SU-DHL-6 (cell line): ENCODE measurements around the gene PET100.

Experiments
- H2AFZ ChIP-seq: fragments of 200-600 bp; sonication (generic); 2 replicates; pipeline ENCODE4 v1.6.1; 2014; ENCODE audit warnings: low read depth, mild to moderate bottlenecking, moderate library complexity, mixed read lengths, antibody characterized with exemption, low read length; ENCODE audit not compliant: severe bottlenecking
- H3F3A ChIP-seq: fragments of 200-600 bp; shearing (Covaris generic); 2 replicates; pipeline ENCODE4 v1.6.0; 2016; ENCODE audit warnings: antibody characterized with exemption, mild to moderate bottlenecking; ENCODE audit not compliant: insufficient read depth
- H3K27ac ChIP-seq: fragments of 200-600 bp; sonication (generic); 2 replicates; pipeline ENCODE4 v1.5.1; 2016; ENCODE audit warnings: low read depth, mild to moderate bottlenecking, low read length, moderate library complexity, mixed read lengths
- H3K27me3 ChIP-seq: fragments of 200-600 bp; sonication (generic), shearing (Covaris generic); 2 replicates; pipeline ENCODE4 v1.6.0; 2014; ENCODE audit warnings: mild to moderate bottlenecking, low read length
- H3K36me3 ChIP-seq: fragments of 200-600 bp; sonication (generic); 2 replicates; pipeline ENCODE4 v1.6.1; 2014; ENCODE audit warnings: mild to moderate bottlenecking, low read length, mixed read lengths
- H3K4me2 ChIP-seq: fragments of 300-600, 200-600 bp; shearing (Covaris generic), sonication (generic); 2 replicates; pipeline ENCODE4 v1.6.0; 2014; ENCODE audit warnings: low read length, low read depth, mild to moderate bottlenecking; ENCODE audit not compliant: poor library complexity, severe bottlenecking
- H3K4me3 ChIP-seq: fragments of 200-600 bp; sonication (generic); 2 replicates; pipeline ENCODE4 v1.5.1; 2014; ENCODE audit warnings: antibody characterized with exemption, low read length, mild to moderate bottlenecking, mixed read lengths; ENCODE audit not compliant: insufficient read depth, poor library complexity, severe bottlenecking
- H3K79me2 ChIP-seq: fragments of 200-600 bp; sonication (generic); 2 replicates; pipeline ENCODE4 v1.6.1; 2014; ENCODE audit warnings: mild to moderate bottlenecking, low read length, moderate library complexity; ENCODE audit not compliant: insufficient read depth
- H3K9ac ChIP-seq: fragments of 200-600 bp; sonication (generic); 2 replicates; pipeline ENCODE4 v1.7.0; 2014; ENCODE audit warnings: mild to moderate bottlenecking, low read length
- H3K9me2 ChIP-seq: fragments of 200-600 bp; sonication (generic); replicated peaks from 2 replicates; pipeline ENCODE4 v1.6.1; 2014; ENCODE audit warnings: low read length; ENCODE audit not compliant: insufficient read depth
- H3K9me3 ChIP-seq: fragments of 200-600 bp; sonication (generic); 2 replicates; pipeline ENCODE4 v1.6.1; 2014; ENCODE audit warnings: low read length, mixed read lengths; ENCODE audit not compliant: insufficient read depth
- H4K20me1 ChIP-seq: fragments of 200-600 bp; sonication (generic); 2 replicates; pipeline ENCODE4 v1.6.1; 2014; ENCODE audit warnings: low read depth, mild to moderate bottlenecking, antibody characterized with exemption, low read length, moderate library complexity, mixed read lengths
- EZH2phosphoT487 ChIP-seq: fragments of 200-600 bp; sonication (generic), shearing (Covaris generic); conservative IDR thresholded peaks from 2 replicates; pipeline ENCODE4 v1.6.1; 2018; ENCODE audit warnings: mild to moderate bottlenecking, antibody characterized with exemption, low read length, moderate library complexity, mixed read lengths
- TF ChIP-seq, protein P1 (sequence below): fragments of 200-600 bp; sonication (generic); IDR thresholded peaks from one replicate; pipeline ENCODE4 v1.5.1; 2017; ENCODE audit warnings: antibody characterized with exemption, mild to moderate bottlenecking, low read length, moderate library complexity; ENCODE audit not compliant: insufficient read depth, poor library complexity, severe bottlenecking

PET100 gene

DNA sequence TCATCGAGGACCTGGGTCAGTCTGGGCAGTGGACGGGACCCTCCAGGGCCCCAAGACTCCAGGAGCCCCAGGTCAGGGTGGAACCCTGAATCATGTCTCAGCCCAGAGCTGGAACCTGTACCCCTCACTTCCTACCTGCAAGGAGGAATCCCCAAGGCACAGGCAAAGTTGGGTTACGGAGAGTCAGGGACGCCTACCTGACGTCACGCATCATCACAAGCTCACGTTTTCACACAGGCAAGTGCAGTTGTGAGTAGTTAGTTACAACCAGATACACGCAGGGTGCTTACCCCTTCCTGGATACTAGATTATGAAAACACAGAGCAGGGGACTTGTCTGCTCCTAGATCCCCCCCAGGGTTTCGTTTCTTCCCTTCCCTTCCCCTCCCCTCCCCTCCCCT is 41.2 kb downstream of the PET100 start:
- H3F3A ChIP-seq: no peaks in the 10 kb centered on the region
- no peak overlapping the region for H3K4me2 ChIP-seq
- H3K9me2 ChIP-seq: no peaks in the 10 kb centered on the region
- H3K27ac ChIP-seq: no peak overlapping the region
- no peak for TF ChIP-seq EZH2phosphoT487
- TF ChIP-seq, protein P1, sequence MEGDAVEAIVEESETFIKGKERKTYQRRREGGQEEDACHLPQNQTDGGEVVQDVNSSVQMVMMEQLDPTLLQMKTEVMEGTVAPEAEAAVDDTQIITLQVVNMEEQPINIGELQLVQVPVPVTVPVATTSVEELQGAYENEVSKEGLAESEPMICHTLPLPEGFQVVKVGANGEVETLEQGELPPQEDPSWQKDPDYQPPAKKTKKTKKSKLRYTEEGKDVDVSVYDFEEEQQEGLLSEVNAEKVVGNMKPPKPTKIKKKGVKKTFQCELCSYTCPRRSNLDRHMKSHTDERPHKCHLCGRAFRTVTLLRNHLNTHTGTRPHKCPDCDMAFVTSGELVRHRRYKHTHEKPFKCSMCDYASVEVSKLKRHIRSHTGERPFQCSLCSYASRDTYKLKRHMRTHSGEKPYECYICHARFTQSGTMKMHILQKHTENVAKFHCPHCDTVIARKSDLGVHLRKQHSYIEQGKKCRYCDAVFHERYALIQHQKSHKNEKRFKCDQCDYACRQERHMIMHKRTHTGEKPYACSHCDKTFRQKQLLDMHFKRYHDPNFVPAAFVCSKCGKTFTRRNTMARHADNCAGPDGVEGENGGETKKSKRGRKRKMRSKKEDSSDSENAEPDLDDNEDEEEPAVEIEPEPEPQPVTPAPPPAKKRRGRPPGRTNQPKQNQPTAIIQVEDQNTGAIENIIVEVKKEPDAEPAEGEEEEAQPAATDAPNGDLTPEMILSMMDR: no peak
- no peak overlapping the region for H2AFZ ChIP-seq
- no peak overlapping the region for H3K4me3 ChIP-seq
- no peaks in the 10 kb centered on the region for H3K9me3 ChIP-seq
- no peaks in the 10 kb centered on the region for H3K27me3 ChIP-seq
- no peak overlapping the region for H3K9ac ChIP-seq
- no peaks in the 10 kb centered on the region for H3K79me2 ChIP-seq
- no peaks in the 10 kb centered on the region for H3K36me3 ChIP-seq
- no peaks in the 10 kb centered on the region for H4K20me1 ChIP-seq

GRCh38 chr19:7672522-7672921 is 42.9 kb downstream of the PET100 start:
- Histone ChIP-seq H3K4me3 (no peak overlapping the region), H3K9me2 (no peaks in the 10 kb centered on the region), H3F3A (no peaks in the 10 kb centered on the region), H3K4me2 (no peak overlapping the region), H3K27me3 (no peaks in the 10 kb centered on the region), H3K79me2 (no peaks in the 10 kb centered on the region), H4K20me1 (no peaks in the 10 kb centered on the region), H3K9me3 (no peaks in the 10 kb centered on the region), H3K27ac (no peak overlapping the region), H3K9ac (no peak overlapping the region), H2AFZ (no peak overlapping the region), H3K36me3 (no peaks in the 10 kb centered on the region)
- TF ChIP-seq, protein P1: no peak
- TF ChIP-seq EZH2phosphoT487: no peak

- H3K36me3 ChIP-seq: no peaks in the 10 kb centered on the region
- H3K27ac ChIP-seq: no peak overlapping the region
- no peaks in the 10 kb centered on the region for H3K9me3 ChIP-seq
- H4K20me1 ChIP-seq: no peaks in the 10 kb centered on the region
- peak overlapping the region; percentile 85 for H2AFZ ChIP-seq
- peak overlapping the region; percentile 37 for H3K4me3 ChIP-seq
- peak overlapping the region; percentile 28; the same call in 1 of the 2 replicates for H3K9ac ChIP-seq
- no peak for TF ChIP-seq EZH2phosphoT487
- TF ChIP-seq, protein P1: no peak
- peak overlapping the region; percentile 48 for H3K4me2 ChIP-seq
- H3K27me3 ChIP-seq: no peaks in the 10 kb centered on the region
- no peaks in the 10 kb centered on the region for H3K9me2 ChIP-seq
- no peaks in the 10 kb centered on the region for H3K79me2 ChIP-seq
- H3F3A ChIP-seq: no peaks in the 10 kb centered on the region
These were observed 44.7 kb downstream of the PET100 start for GRCh38 chr19:7674010-7675005.
